ENCODE measurements around the gene WSCD2. TPM values are rescaled to one million over a fixed set of nuclear protein-coding genes. Genes with fewer than 3 reads are reported as not detected.

The WSCD2 gene
- total RNA-seq, result not detected in 2 replicates

DNA sequence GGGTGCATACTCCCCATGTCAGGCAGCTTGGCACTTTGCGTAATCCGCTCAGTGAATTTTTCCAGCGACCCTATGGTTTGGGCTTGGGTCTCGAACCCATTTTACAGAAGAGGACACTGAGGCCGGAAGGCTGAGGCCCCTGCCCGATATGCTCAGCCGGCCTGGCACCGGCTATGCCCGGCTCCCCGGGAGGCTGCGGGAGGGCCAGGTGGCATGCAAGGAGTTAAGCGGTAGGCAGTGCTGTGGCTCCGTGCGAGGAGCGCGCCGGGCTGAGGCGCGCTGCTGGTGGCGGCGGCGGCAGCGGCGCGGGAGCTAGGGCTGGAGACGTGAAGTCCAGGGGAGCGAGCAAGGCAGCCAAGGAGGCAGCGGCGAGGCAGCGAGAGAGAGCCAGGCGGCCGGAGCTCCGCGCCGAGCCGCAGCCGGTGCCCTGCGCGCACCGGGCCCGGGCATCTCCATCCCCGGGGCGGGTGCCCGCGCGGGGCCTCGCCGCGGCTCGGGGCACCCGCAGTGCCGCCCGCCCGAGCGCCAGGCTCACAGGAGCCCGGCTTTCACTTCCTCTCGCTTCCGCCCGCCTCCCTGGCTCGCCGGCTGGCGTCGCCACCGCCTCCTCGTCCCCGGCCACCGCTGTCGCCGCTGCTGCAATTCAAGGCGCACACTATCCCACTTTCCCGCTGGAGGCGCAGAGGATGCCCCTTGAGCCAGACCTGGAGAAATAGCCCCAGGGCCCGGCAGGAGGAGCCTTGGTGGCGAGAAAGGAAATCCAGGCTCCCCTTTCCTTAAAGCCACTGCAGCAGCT lies at the start of gene WSCD2:
TSS of gene WSCD2 (plus strand) at position 272 of the 796 bp plus-strand sequence. CDS start 66,545 bp downstream, outside the sequence.
- peaks cover 9% of the 10 kb centered on the region for H3K27me3 ChIP-seq (ENCODE audit: control insufficient read depth, insufficient read depth, low read length)
- no peak for FAIRE-seq

DNA sequence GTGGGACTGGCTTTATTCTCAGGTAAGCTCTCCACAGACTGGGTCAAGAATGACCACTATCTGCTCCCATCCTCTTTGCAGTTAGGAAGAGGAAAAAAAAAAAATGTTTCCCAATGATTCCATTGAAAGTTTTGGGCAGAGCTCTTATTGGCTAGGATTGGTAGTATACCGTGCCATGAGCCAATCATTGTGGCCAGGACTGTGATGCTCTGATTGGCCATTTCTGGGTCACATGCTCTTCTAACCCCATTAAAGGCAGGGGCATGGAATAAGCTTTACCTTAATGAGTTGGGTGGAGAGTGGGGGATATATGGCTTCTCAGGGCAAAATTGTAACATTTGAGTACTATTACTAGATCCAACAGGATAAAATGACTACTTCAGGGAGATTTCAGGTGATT lies 49.4 kb upstream of the WSCD2 start:
- Histone ChIP-seq H3K4me3 (ENCODE audit: low read depth, low read length) (no peak overlapping the region), H3K36me3 (ENCODE audit: control insufficient read depth, insufficient read depth, low read length) (no peaks in the 10 kb centered on the region), H3K27me3 (ENCODE audit: control insufficient read depth, insufficient read depth, low read length) (no peaks in the 10 kb centered on the region)
- FAIRE-seq (no peak), DNase-seq (ENCODE audit: low read depth) (no peak)
- TF ChIP-seq, protein P1, sequence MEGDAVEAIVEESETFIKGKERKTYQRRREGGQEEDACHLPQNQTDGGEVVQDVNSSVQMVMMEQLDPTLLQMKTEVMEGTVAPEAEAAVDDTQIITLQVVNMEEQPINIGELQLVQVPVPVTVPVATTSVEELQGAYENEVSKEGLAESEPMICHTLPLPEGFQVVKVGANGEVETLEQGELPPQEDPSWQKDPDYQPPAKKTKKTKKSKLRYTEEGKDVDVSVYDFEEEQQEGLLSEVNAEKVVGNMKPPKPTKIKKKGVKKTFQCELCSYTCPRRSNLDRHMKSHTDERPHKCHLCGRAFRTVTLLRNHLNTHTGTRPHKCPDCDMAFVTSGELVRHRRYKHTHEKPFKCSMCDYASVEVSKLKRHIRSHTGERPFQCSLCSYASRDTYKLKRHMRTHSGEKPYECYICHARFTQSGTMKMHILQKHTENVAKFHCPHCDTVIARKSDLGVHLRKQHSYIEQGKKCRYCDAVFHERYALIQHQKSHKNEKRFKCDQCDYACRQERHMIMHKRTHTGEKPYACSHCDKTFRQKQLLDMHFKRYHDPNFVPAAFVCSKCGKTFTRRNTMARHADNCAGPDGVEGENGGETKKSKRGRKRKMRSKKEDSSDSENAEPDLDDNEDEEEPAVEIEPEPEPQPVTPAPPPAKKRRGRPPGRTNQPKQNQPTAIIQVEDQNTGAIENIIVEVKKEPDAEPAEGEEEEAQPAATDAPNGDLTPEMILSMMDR (IDR thresholded peaks at IDR 0.05; ENCODE audit: insufficient read depth, low read length, severe bottlenecking), result no peak

More for the DNA sequence above, at the start of gene WSCD2:
- peak; percentile 9 for DNase-seq (ENCODE audit: low read depth)
- Histone ChIP-seq H3K36me3 (ENCODE audit: control insufficient read depth, insufficient read depth, low read length) (no peaks in the 10 kb centered on the region), H3K4me3 (ENCODE audit: low read depth, low read length) (peak within 1 kb of the TSS; percentile 22)
- TF ChIP-seq, protein P1 (IDR thresholded peaks at IDR 0.05; ENCODE audit: insufficient read depth, low read length, severe bottlenecking), result no peak

DNA sequence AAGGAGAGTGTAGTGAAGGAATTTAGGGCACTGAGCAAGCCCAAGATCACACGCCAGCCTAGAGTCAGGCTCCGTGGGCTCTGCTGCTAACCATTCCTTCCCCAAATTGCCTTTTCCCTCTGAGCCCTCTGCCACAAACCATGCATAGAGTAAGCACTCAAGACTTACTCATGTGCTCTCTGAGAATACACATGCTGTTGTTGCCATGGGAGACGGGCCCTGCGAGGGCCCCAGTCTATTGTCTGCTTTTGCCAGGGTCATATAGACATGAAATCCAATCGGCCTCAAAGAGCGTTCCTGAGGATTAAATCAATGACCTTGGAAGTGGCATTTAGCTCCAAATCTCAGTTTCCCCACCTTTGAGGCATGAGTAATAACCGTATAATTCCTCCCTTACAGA lies 48.7 kb upstream of the WSCD2 start:
- Histone ChIP-seq H3K36me3 (ENCODE audit: control insufficient read depth, insufficient read depth, low read length) (no peaks in the 10 kb centered on the region), H3K27me3 (ENCODE audit: control insufficient read depth, insufficient read depth, low read length) (no peaks in the 10 kb centered on the region), H3K4me3 (ENCODE audit: low read depth, low read length) (no peak overlapping the region)
- TF ChIP-seq, protein P1 (IDR thresholded peaks at IDR 0.05; ENCODE audit: insufficient read depth, low read length, severe bottlenecking), result no peak
- FAIRE-seq, result no peak
- no peak for DNase-seq (ENCODE audit: low read depth)

- Histone ChIP-seq H3K4me3 (ENCODE audit: low read depth, low read length) (no peak overlapping the region), H3K36me3 (ENCODE audit: control insufficient read depth, insufficient read depth, low read length) (no peaks in the 10 kb centered on the region), H3K27me3 (ENCODE audit: control insufficient read depth, insufficient read depth, low read length) (no peaks in the 10 kb centered on the region)
- TF ChIP-seq, protein P1 (IDR thresholded peaks at IDR 0.05; ENCODE audit: insufficient read depth, low read length, severe bottlenecking), result no peak
- FAIRE-seq (no peak), DNase-seq (ENCODE audit: low read depth) (no peak)
Measured at GRCh38 chr12:108082485-108082884, 46.6 kb upstream of the WSCD2 start.

- FAIRE-seq (no peak), DNase-seq (ENCODE audit: low read depth) (no peak)
- Histone ChIP-seq H3K27me3 (ENCODE audit: control insufficient read depth, insufficient read depth, low read length) (no peaks in the 10 kb centered on the region), H3K4me3 (ENCODE audit: low read depth, low read length) (no peak overlapping the region), H3K36me3 (ENCODE audit: control insufficient read depth, insufficient read depth, low read length) (no peaks in the 10 kb centered on the region)
- TF ChIP-seq, protein P1 (IDR thresholded peaks at IDR 0.05; ENCODE audit: insufficient read depth, low read length, severe bottlenecking), result no peak
Measured at GRCh38 chr12:108087900-108088299, 41.2 kb upstream of the WSCD2 start.

Measured in bronchial epithelial cell (primary cell).